Inferior parietal cortex (tissue), 1 donor: ENCODE data around the gene FSTL5.

Experiments
- DNase-seq: peaks from one replicate; pipeline ENCODE4 v3.0.0-alpha.2; 2016; ENCODE audit errors: extremely low spot score

The FSTL5 gene

DNA sequence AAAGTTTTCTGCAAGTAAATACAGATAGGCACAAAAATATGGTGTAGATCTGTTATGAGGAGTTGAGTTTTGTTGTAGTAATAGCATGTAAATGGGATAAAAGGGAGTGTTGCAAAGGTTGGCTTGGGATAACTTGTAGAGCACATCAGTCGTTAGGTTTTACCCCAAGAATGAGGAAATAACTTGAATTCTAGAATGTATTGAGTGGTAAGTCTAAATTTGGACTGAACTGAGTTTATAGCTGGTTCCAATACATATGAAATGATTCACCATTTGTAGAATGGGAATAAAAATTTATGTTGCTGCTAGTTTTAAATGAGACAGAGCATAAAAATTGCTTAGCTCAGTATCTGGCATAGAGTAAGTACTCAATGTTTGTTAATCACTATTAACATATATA is 719.2 kb downstream of the FSTL5 start:
- no peak for DNase-seq

GRCh38 chr4:161442921-161443320 is 720.9 kb downstream of the FSTL5 start:
- no peak for DNase-seq

- no peak for DNase-seq
These were observed 725.7 kb downstream of the FSTL5 start for GRCh38 chr4:161438096-161438495.

DNA sequence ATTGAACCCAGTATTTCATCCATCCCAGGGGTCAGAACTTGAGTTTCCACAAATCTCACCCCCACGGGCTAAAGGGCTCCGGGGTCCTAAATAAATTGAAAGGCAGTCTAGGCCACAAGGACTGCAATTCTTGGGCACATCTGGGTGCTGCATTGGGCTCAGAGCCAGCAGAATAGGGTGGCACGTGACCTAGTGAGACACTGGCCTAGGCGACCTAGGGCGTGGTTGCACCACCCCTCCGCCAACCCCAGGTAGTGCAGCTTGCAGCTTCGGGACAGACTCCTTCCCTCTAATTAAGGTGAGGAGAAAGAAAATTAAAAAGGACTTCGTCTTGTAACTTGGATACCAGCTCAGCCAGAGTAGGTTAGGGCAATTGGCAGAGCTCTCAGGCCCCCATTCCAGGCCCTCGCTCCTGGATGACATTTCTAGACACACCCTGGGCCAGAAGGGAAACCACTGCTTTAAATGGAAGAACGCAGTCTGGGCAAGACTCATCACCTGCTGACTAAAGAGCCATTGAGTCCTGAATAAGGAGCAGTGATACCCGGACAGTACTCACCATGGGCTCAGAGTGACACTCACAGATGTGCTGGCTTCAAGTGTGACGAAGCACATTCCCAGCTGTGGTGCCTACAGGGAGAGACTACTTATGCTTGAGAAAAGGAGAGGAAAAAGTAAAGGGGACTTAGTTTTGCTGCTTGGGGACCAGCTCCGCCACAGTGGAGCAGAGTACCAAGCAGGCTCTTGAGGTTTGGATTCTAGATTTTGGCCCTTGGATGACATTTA is 735.4 kb downstream of the FSTL5 start:
- no peak for DNase-seq

GRCh38 chr4:161419822-161420221 is 744.0 kb downstream of the FSTL5 start:
- no peak for DNase-seq

GRCh38 chr4:161411901-161412300 is 751.9 kb downstream of the FSTL5 start:
- DNase-seq = no peak

- DNase-seq = no peak
These were observed 759.3 kb downstream of the FSTL5 start for GRCh38 chr4:161404346-161405110.

- no peak for DNase-seq
These were observed 760.0 kb downstream of the FSTL5 start for GRCh38 chr4:161403781-161404180.

- no peak for DNase-seq
These were observed 770.2 kb downstream of the FSTL5 start for GRCh38 chr4:161393602-161394001.

DNA sequence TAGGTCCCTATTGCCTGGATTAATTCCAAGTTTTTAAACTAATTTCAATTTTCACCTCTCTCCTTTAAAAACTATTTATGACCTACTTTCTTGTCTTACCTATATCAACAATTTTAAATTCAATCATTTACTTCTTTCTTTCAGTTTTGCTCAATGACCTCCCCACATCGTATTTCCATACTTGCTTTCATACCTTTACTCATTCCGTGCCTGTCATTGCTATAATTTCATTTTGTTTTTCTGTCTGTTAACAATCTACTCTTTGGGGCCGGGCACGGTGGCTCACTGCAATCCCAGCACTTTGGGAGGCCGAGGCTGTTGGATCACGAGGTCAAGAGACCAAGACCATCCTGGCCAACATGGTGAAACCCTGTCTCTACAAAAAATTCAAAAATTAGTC is 781.1 kb downstream of the FSTL5 start:
- no peak for DNase-seq

GRCh38 chr4:161376275-161376674 is 787.5 kb downstream of the FSTL5 start:
- no peak for DNase-seq

DNA sequence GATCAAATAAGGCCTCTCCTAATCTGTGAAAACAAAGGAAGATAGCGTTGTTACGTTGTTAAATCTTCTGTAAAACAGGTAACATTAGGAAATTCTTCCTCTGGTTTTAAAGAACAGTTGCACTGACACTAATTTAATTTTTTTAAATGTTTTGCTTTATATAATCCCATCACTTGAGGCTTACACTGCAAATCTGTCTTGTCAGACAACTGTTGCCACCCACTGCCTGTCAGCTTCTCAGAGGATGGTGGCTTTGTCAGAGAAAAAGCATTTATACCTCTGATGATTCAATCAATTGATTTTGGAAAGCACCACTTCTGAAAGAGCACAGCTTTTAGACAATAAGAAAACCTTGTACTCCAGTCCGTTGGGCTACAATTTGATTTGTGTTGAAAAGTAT is 799.1 kb downstream of the FSTL5 start:
- no peak for DNase-seq

DNA sequence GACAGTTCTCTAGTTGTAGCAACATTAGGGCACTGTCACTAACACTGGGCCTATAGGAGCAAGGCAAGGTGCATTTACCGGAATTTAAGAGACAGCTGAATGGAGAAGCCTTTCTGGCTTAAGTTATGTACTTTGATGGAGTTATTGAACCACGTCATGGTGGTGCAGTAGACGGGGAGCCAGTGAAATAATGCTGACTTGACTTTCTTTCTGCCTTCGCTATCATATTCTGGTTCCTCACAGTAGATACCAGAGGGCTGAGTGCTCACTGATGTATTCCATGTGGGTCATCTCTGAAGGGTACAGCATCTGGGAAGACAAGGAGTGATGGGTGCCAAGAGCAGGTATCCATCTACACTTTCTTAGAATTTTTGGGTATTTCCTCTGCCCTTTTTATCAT is 802.8 kb downstream of the FSTL5 start:
- DNase-seq = no peak

- DNase-seq = no peak
These were observed 804.3 kb downstream of the FSTL5 start for GRCh38 chr4:161359491-161359890.

DNA sequence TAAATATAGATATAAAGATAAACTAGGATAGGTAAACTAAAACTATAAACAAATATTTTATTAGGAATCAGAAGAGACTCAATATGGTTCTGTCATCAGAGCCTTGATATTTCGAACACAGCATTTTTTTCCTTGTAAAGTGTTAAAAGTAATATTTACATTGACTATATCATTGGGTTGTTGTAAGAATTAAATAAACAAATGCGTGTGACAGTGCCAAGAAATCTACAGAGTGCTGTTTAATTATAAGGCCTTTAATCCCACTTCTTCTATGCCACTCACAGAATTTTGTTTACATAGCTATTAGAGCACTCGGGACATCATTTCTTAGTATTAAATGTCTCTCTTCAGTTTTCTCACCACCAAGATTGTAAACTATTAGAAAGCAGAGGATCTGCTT is 807.4 kb downstream of the FSTL5 start:
- DNase-seq = no peak

DNA sequence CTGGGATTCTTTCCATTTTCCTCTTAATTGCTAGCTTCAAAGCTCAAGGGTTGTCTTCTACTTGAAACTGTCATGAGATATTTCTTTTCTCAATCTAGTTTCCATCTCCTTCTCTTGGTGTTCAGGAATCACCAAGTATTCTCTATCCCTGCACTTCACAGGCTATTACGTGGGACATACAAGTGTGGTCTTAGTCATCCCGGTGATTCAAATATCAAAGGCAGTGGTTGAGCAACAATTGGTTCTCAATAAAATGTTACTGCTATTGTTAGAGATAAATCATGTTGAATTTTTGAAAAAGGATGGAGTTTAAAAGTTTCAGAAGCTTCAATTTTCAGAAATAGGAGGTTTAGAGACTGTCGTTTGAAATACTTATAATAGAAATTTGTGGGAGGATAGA is 812.9 kb downstream of the FSTL5 start:
- DNase-seq = no peak

DNA sequence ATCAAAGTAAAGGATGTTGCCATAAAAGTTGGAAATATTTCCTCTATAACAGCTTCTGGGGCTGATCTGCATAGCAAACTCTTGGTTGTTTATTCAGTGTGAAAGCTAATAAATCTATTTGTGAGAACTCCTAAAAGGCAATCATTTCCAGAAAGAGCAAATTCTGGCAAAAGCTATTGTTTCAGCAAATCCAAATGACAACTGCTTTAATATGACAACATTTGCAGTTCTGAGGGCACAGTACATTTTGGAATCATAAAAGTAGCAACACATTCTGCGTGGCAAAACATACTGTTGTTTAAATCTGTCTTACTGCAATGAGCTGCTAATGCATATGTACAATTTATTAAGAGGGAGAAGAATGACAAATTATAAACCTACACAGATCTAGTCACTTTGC is 818.1 kb downstream of the FSTL5 start:
- no peak for DNase-seq

DNA sequence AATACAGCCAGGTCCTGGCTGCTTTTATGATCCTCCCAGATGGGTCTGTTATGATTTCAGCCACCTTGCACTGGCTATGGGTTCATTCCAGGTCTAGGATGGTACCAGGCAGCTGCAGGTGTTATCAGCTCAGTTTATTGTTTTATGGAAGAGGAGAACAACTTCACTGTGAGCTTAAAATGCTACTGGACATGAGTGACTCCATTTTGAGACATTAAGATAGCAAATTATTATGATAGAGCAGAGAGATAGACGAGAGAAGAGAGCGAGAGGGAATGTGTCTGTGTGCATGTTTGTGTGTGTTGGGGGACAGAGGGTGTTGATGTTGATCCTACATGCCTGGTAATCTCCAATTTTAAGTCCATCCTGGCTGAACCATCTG is 820.2 kb downstream of the FSTL5 start:
- DNase-seq = no peak

DNA sequence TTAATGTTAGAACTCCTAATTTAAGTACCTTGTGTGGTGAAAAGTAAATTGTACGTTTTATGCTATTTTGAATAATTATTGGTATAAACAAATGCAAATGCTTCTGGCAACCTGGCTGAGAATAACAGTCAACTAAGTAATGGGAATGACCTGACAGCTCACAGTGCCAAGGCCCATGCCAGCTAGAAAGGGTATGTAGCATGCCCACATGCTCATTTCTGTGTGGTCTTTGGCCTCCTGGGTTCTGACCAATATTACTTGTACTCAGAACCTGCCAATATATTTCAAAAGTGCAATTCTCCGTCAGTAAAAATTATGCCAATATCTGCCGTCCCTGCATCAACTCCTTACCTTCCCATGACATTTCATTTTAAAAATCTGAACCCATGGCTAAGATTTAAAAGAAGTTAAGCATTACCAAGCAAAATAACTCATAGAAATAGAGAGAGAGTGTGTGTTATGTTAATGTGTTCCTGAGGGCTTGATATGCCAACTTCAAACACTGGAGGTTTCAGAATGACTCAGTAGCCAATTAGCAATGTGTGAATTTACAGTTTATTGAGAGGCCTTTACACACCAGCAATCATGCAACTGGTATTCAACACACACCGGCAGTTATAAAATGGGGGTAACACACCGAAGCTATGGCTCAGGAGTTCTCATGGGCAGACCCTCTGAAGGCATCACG is 820.8 kb downstream of the FSTL5 start:
- no peak for DNase-seq

DNA sequence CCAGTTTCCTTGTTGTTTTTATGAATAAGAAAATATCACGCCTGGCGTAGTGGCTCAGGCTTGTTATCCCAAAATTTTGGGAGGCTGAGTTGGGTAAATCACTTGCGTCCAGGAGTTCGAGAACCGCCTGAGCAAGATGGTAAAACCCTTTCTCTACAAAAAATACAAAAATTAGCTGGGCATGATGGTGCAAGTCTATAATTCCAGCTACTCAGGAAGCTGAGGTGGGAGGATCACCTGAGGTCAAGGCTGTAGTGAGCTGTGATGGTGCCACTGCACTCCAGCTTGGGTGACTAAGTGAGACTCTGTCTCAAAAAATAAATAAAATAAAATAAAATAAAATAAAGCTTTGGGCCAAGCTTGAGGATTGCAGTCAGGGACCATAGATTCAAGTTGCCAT is 827.2 kb downstream of the FSTL5 start:
- DNase-seq = no peak

- no peak for DNase-seq
These were observed 827.7 kb downstream of the FSTL5 start for GRCh38 chr4:161336016-161336530.
